PC-3 (cell line): ENCODE measurements around the gene PRKD2. TPM values are rescaled to one million over a fixed set of nuclear protein-coding genes. Genes with fewer than 3 reads are reported as not detected.

ENCODE experiments used
- microRNA-seq: library from miRNA; unstranded; fragments of <30 nt; microRNA quantifications from one replicate; pipeline ENCODE4 v1.1.0, GENCODE V29; 2020; ENCODE audit not compliant: unreplicated experiment
- total RNA-seq: library from RNA; depleted of rRNA; stranded (reverse); fragments of >200 nt; gene quantifications from 2 replicates; pipeline ENCODE4 v1.2.3, GENCODE V29; 2014; rRNA removed

The PRKD2 gene
- total RNA-seq, 1 experiment from 2014 or later, result 24.1 TPM

Small RNA genes within 50 kb of the gene (microRNA-seq; reads per million reads assigned to microRNA genes)
- gene MIR320E, result 1.8 reads per million

Other genes with a start within 250 kb of the PRKD2 start
- gene PNMA8A, start 245.6 kb downstream of the PRKD2 start, total RNA-seq, result not detected in 2 replicates
- gene PNMA8B, start 221.2 kb downstream of the PRKD2 start, total RNA-seq, result not detected in 2 replicates
- 160 and 217 TPM in 2 replicates for gene CALM3, start 115.8 kb downstream of the PRKD2 start, total RNA-seq
- gene PTGIR, start 92.0 kb downstream of the PRKD2 start, total RNA-seq, result not detected in 2 replicates
- gene GNG8, start 80.9 kb downstream of the PRKD2 start, total RNA-seq, result not detected in 2 replicates
- 1.9 and 3.1 TPM in 2 replicates for gene DACT3, start 55.9 kb downstream of the PRKD2 start, total RNA-seq
- gene FKRP, start 28.9 kb upstream of the PRKD2 start, total RNA-seq, result 14.3 and 18.4 TPM in 2 replicates
- gene STRN4, start 29.3 kb upstream of the PRKD2 start, total RNA-seq, result 62.7 and 83.9 TPM in 2 replicates
- 97.4 and 117 TPM in 2 replicates for gene SLC1A5, start 71.5 kb upstream of the PRKD2 start, total RNA-seq
- 245 and 330 TPM in 2 replicates for gene AP2S1, start 133.7 kb upstream of the PRKD2 start, total RNA-seq
- gene ARHGAP35, start 143.9 kb upstream of the PRKD2 start, total RNA-seq, result 23.6 and 31.2 TPM in 2 replicates